LNCaP clone FGC (cell line): ENCODE results near the gene FASTKD2.

Experiments
- DNase-seq: peaks from one replicate; pipeline ENCODE4 v3.0.0-alpha.2; 2011; ENCODE audit warnings: low read depth
- H3K4me3 ChIP-seq: 2 replicates; pipeline ENCODE4 v1.5.1; 2011; ENCODE audit warnings: mild to moderate bottlenecking, low read depth, low read length, control low read depth
- TF ChIP-seq, protein P1 (sequence below): IDR thresholded peaks from 2 replicates; pipeline ENCODE4 v1.5.1; 2012; ENCODE audit warnings: mild to moderate bottlenecking; ENCODE audit not compliant: control insufficient read depth, insufficient read depth; ENCODE audit errors: extremely low read depth

FASTKD2 gene

DNA sequence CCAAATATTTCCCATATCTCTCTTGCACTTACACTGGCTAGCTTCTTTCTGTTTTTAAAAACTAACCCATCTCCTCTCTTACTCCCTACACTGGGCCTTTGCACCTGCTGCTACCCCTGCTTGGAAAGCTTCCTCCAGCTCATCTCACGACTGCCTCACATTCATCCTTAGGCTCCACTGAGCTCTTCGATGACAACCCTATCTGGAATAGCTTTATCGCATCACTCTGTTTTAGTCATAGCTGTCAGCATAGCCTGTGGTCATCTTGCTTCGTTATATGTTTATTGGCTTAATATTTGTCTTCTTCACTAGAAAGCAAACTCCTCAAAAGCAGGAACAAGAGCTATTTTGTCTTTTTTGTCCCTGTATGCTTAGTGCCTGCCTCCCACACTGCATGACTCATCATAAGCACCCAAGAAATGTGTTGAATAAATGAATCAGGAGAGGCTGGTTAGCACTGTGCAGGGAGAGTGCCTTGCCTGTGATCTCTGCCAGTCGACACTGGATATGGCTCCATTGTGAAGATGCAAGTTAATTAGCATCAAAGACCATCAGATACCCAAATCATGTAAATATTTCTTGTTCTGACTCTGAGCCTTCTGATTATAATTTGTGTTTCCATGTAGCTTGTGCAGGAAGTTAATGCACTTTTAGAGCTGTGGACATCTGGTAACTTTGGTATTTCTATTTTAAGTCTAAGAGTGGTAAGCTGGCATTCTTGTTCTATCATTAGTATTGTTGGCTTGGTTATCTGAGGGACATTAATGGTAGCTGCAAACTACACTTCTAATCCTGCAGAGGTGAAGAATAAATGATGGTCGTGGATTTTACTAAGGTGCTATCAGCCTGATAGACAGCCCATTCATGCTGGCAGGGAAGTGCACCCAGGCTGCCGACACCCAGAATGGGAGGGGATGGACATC is 36.9 kb upstream of the FASTKD2 start:
- H3K4me3 ChIP-seq = no peak overlapping the region
- TF ChIP-seq, protein P1, sequence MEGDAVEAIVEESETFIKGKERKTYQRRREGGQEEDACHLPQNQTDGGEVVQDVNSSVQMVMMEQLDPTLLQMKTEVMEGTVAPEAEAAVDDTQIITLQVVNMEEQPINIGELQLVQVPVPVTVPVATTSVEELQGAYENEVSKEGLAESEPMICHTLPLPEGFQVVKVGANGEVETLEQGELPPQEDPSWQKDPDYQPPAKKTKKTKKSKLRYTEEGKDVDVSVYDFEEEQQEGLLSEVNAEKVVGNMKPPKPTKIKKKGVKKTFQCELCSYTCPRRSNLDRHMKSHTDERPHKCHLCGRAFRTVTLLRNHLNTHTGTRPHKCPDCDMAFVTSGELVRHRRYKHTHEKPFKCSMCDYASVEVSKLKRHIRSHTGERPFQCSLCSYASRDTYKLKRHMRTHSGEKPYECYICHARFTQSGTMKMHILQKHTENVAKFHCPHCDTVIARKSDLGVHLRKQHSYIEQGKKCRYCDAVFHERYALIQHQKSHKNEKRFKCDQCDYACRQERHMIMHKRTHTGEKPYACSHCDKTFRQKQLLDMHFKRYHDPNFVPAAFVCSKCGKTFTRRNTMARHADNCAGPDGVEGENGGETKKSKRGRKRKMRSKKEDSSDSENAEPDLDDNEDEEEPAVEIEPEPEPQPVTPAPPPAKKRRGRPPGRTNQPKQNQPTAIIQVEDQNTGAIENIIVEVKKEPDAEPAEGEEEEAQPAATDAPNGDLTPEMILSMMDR = no peak
- DNase-seq = no peak

DNA sequence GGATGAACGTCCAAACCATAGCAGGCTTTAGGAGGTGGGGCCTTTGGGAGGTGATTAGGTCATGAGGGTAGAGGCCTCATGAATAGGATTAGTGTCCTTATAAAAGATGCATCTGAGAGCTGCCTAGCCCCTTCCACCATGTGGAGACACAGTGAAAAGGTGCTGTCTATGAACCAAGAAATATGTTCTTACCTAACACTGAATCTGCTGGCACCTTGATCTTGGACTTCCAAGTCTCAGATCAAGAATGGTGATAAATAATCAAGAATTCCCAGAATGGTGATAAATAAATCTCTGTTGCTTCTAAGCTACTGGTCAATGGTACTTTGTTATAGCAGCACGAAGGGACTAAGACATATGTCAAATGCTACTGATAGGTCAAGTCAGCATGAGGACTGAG is 32.1 kb upstream of the FASTKD2 start:
- H3K4me3 ChIP-seq = no peak overlapping the region
- TF ChIP-seq, protein P1 = no peak
- no peak for DNase-seq

DNA sequence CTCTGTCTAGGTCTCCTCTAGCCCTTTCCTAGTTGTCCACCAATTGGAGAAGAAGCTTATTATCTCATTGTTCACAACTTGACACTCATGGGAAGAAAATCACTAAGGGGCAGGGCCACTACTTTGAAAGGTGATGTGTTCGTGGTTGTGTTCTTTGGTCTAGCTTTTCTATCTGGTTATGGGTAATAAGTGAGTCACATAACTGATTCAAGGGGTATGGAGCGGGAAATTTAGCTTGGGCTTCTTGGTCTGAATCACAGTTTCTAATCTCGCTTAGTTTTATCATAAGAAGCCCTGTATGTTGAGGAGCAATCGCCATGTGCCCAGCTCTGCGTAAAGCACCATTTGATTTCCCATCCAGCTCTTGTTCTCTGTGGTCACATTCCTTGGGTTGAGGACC is 28.5 kb upstream of the FASTKD2 start:
- TF ChIP-seq, protein P1 = no peak
- no peak overlapping the region for H3K4me3 ChIP-seq
- no peak for DNase-seq

DNA sequence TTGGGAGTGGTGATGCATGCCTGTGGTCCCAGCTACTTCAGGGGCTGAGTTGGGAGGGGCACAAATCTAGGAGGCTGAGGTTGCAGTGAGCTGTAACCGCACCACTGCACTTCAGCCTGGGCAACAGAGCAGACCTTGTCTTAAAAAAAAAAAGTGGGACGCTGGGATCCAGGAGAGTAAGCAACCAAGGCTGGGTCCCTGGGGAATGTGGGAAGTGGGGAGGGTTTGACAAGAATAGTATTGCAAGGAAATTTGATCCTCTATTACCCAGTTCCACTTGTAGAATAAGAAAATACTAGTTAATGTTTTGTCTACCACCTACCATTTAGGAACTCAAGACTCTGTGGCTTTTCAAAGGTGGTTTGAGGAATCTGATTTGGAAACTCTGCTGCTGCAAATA is 26.1 kb upstream of the FASTKD2 start:
- no peak overlapping the region for H3K4me3 ChIP-seq
- DNase-seq = no peak
- TF ChIP-seq, protein P1 = no peak

DNA sequence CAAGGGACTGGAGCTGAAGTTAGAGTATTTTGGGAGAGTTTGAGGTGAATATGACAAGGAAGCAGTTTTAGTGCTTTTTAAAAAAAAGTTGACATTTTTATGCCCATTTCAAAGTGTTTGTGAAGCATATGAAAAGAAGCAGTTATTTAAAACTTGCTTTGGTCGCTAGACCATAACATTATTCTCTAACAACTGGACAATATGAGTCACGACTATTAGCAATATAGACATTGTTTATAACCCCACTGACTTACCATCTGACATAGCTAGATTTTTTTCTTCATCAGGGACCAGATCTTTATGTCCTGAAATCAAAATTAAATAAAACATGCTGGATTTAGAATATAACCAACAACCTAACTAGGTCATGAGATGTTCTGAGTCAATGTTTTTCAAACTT is 24.6 kb upstream of the FASTKD2 start:
- DNase-seq = no peak
- no peak overlapping the region for H3K4me3 ChIP-seq
- TF ChIP-seq, protein P1 = no peak

DNA sequence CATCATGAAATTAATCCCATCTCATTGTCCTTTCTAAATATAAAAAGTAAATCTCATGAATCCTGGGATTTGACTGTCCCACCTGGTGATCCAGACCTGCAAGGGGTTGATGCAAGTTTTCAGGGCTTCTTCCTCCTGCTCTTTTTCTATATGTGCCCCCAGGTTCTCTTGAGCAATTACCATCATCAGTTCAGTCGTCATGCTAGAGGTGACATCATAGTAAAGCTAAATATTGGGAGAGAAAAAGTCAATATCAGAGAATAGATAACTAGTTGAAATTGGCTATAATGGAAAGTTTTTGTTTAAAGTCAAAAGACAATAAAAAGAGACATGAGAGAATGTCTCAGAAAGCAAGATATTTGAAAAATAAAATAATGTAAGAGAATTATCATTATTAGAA is 8.6 kb upstream of the FASTKD2 start:
- no peak overlapping the region for H3K4me3 ChIP-seq
- no peak for DNase-seq
- TF ChIP-seq, protein P1 = no peak
